Middle frontal gyrus (tissue), 1 donor: ENCODE data around the gene GLRA1.
"Not testable (repeated sequence)": the region's sequence is repeated elsewhere in the genome, so short reads cannot be mapped to it uniquely, and the experiment has no call there.

Experiments used
- DNase-seq: peaks from one replicate; pipeline ENCODE4 v3.0.0-alpha.2; 2015; ENCODE audit warnings: low spot score; ENCODE audit errors: extremely low spot score

Gene GLRA1

GRCh38 chr5:151885138-151885908, 39.3 kb downstream of the GLRA1 start:
- DNase-seq = no peak

- no peak for DNase-seq
Measured at GRCh38 chr5:151881621-151882225, 42.9 kb downstream of the GLRA1 start.

GRCh38 chr5:151880324-151880723, 44.3 kb downstream of the GLRA1 start:
- DNase-seq = no peak

GRCh38 chr5:151873701-151874100, 51.0 kb downstream of the GLRA1 start:
- no peak for DNase-seq

GRCh38 chr5:151872701-151873100, 52.0 kb downstream of the GLRA1 start:
- no peak for DNase-seq

- DNase-seq = no peak
Measured at GRCh38 chr5:151870820-151871219, 53.8 kb downstream of the GLRA1 start.

- DNase-seq = no peak
Measured at GRCh38 chr5:151870271-151870670, 54.4 kb downstream of the GLRA1 start.

GRCh38 chr5:151869843-151870242, 54.8 kb downstream of the GLRA1 start:
- no peak for DNase-seq

- no peak for DNase-seq
Measured at GRCh38 chr5:151868451-151868850, 56.2 kb downstream of the GLRA1 start.

GRCh38 chr5:151864061-151864748, 60.4 kb downstream of the GLRA1 start:
- DNase-seq = no peak

GRCh38 chr5:151863566-151863965, 61.1 kb downstream of the GLRA1 start:
- no peak for DNase-seq

GRCh38 chr5:151862811-151863472, 61.7 kb downstream of the GLRA1 start:
- no peak for DNase-seq

GRCh38 chr5:151860867-151861266, 63.8 kb downstream of the GLRA1 start:
- not testable (repeated sequence) for DNase-seq

GRCh38 chr5:151856861-151857260, 67.8 kb downstream of the GLRA1 start:
- no peak for DNase-seq

- no peak for DNase-seq
Measured at GRCh38 chr5:151855701-151856100, 69.0 kb downstream of the GLRA1 start.

- no peak for DNase-seq
Measured at GRCh38 chr5:151847871-151848270, 76.8 kb downstream of the GLRA1 start.

- DNase-seq = no peak
Measured at GRCh38 chr5:151846765-151847164, 77.9 kb downstream of the GLRA1 start.

GRCh38 chr5:151832843-151833242, 91.8 kb downstream of the GLRA1 start:
- DNase-seq = not testable (repeated sequence)

- DNase-seq = no peak
Measured at GRCh38 chr5:151829370-151829769, 95.3 kb downstream of the GLRA1 start.

- peak; percentile 66 for DNase-seq
Measured at GRCh38 chr5:151825445-151825844, 99.2 kb downstream of the GLRA1 start.

- no peak for DNase-seq
Measured at GRCh38 chr5:151822141-151822540, 102.5 kb downstream of the GLRA1 start.

GRCh38 chr5:151820903-151821302, 103.7 kb downstream of the GLRA1 start:
- no peak for DNase-seq
